Muscle of arm (tissue), 12 donors: ENCODE measurements around the gene CDT1. TPM values are rescaled to one million over a fixed set of nuclear protein-coding genes. Genes with fewer than 3 reads are reported as not detected.

ENCODE experiments used
- DNase-seq: peaks from one replicate; pipeline ENCODE4 v3.0.0-alpha.2; 2013
- polyA plus RNA-seq, 12 donors: library from polyadenylated mRNA; unstranded; fragments of 120-200 nt; gene quantifications; one replicate each; pipeline ENCODE4 v1.2.1, GENCODE V29; 2013; ENCODE audit not compliant: insufficient read length in 12 of 12

The CDT1 gene
- polyA plus RNA-seq, 12 donors = 4.5 to 26.0 (median 6.3) TPM; not detected in 1

- no peak for DNase-seq
Measured at GRCh38 chr16:88836791-88837190, 33.2 kb downstream of the CDT1 start.

GRCh38 chr16:88837806-88838205, 34.2 kb downstream of the CDT1 start:
- no peak for DNase-seq

GRCh38 chr16:88838566-88838965, 35.0 kb downstream of the CDT1 start:
- no peak for DNase-seq

GRCh38 chr16:88839026-88839529, 35.5 kb downstream of the CDT1 start:
- no peak for DNase-seq

- no peak for DNase-seq
Measured at GRCh38 chr16:88839745-88840599, 36.4 kb downstream of the CDT1 start.

GRCh38 chr16:88840600-88841215, 37.1 kb downstream of the CDT1 start:
- no peak for DNase-seq

GRCh38 chr16:88841521-88842307, 38.1 kb downstream of the CDT1 start:
- DNase-seq = no peak

- no peak for DNase-seq
Measured at GRCh38 chr16:88842308-88842756, 38.7 kb downstream of the CDT1 start.

- no peak for DNase-seq
Measured at GRCh38 chr16:88842806-88843205, 39.2 kb downstream of the CDT1 start.

GRCh38 chr16:88843256-88843655, 39.7 kb downstream of the CDT1 start:
- no peak for DNase-seq

GRCh38 chr16:88844419-88845036, 40.9 kb downstream of the CDT1 start:
- DNase-seq = no peak

- DNase-seq = no peak
Measured at GRCh38 chr16:88846088-88846487, 42.5 kb downstream of the CDT1 start.

- no peak for DNase-seq
Measured at GRCh38 chr16:88847654-88848053, 44.1 kb downstream of the CDT1 start.

GRCh38 chr16:88848557-88848956, 45.0 kb downstream of the CDT1 start:
- no peak for DNase-seq

- no peak for DNase-seq
Measured at GRCh38 chr16:88850531-88851199, 47.1 kb downstream of the CDT1 start.

- no peak for DNase-seq
Measured at GRCh38 chr16:88851616-88852015, 48.0 kb downstream of the CDT1 start.

GRCh38 chr16:88853325-88853941, 49.8 kb downstream of the CDT1 start:
- DNase-seq = no peak

GRCh38 chr16:88854306-88855111, 50.9 kb downstream of the CDT1 start:
- DNase-seq = no peak

GRCh38 chr16:88855176-88855575, 51.6 kb downstream of the CDT1 start:
- no peak for DNase-seq

GRCh38 chr16:88855736-88856121, 52.1 kb downstream of the CDT1 start:
- no peak for DNase-seq
